Measurements from ENCODE around the gene C2orf81.

Gene C2orf81

GRCh38 chr2:74441690-74442482 lies 20.5 kb upstream of the C2orf81 start, which contains the start of gene RTKN:
TSS of gene RTKN (minus strand) at chr2:74441937. CDS start at chr2:74441816, 121 bp downstream.
- H3K9ac ChIP-seq (ENCODE audit: low read length) = no peak within 1 kb of the TSS
- no peaks in the 10 kb centered on the region for H4K20me1 ChIP-seq (ENCODE audit: insufficient read depth, low read length)
- peaks cover 25% of the 10 kb centered on the region for H3K4me1 ChIP-seq (ENCODE audit: insufficient read depth, low read length, severe bottlenecking)
- no peaks in the 10 kb centered on the region for H3K9me3 ChIP-seq (ENCODE audit: low read length)
- no peaks in the 10 kb centered on the region for H3F3A ChIP-seq (ENCODE audit: insufficient read depth, low read length)
- no peak for TF ChIP-seq EZH2 (IDR thresholded peaks at IDR 0.05; ENCODE audit: borderline replicate concordance, low read length)
- no peaks in the 10 kb centered on the region for H3K36me3 ChIP-seq (ENCODE audit: insufficient read depth, low read length)
- H3K4me2 ChIP-seq (ENCODE audit: low read length) = peak within 1 kb of the TSS; percentile 43
- H3K27me3 ChIP-seq (ENCODE audit: insufficient read depth, low read length) = peaks cover 12% of the 10 kb centered on the region; the same call in 1 of the 2 replicates
- H3K27ac ChIP-seq (ENCODE audit: low read depth, low read length, poor library complexity, severe bottlenecking) = no peak within 1 kb of the TSS
- H3K4me3 ChIP-seq (ENCODE audit: low read depth, low read length, poor library complexity, severe bottlenecking) = peak within 1 kb of the TSS; percentile 32
- no peak within 1 kb of the TSS for H2AFZ ChIP-seq (ENCODE audit: low read length)
- no peaks in the 10 kb centered on the region for H3K79me2 ChIP-seq (ENCODE audit: insufficient read depth, low read length)
- no peaks in the 10 kb centered on the region for H3K9me2 ChIP-seq (ENCODE audit: low read depth, low read length)

GRCh38 chr2:74441170-74441689 lies 19.8 kb upstream of the C2orf81 start:
- peaks cover 25% of the 10 kb centered on the region for H3K4me1 ChIP-seq (ENCODE audit: insufficient read depth, low read length, severe bottlenecking)
- no peaks in the 10 kb centered on the region for H3K79me2 ChIP-seq (ENCODE audit: insufficient read depth, low read length)
- H3K27me3 ChIP-seq (ENCODE audit: insufficient read depth, low read length) = peaks cover 12% of the 10 kb centered on the region; the same call in 1 of the 2 replicates
- peak overlapping the region; percentile 43 for H3K4me2 ChIP-seq (ENCODE audit: low read length)
- H3K9me3 ChIP-seq (ENCODE audit: low read length) = no peaks in the 10 kb centered on the region
- H3K9me2 ChIP-seq (ENCODE audit: low read depth, low read length) = no peaks in the 10 kb centered on the region
- no peak overlapping the region for H3K9ac ChIP-seq (ENCODE audit: low read length)
- TF ChIP-seq EZH2 (IDR thresholded peaks at IDR 0.05; ENCODE audit: borderline replicate concordance, low read length) (no peak), CTCF (IDR thresholded peaks at IDR 0.05; ENCODE audit: low read length) (no peak)
- no peaks in the 10 kb centered on the region for H3K36me3 ChIP-seq (ENCODE audit: insufficient read depth, low read length)
- no peaks in the 10 kb centered on the region for H3F3A ChIP-seq (ENCODE audit: insufficient read depth, low read length)
- H2AFZ ChIP-seq (ENCODE audit: low read length) = no peak overlapping the region
- no peak overlapping the region for H3K27ac ChIP-seq (ENCODE audit: low read depth, low read length, poor library complexity, severe bottlenecking)
- H3K4me3 ChIP-seq (ENCODE audit: low read depth, low read length, poor library complexity, severe bottlenecking) = peak overlapping the region; percentile 32
- H4K20me1 ChIP-seq (ENCODE audit: insufficient read depth, low read length) = no peaks in the 10 kb centered on the region

- no peaks in the 10 kb centered on the region for H3K36me3 ChIP-seq (ENCODE audit: insufficient read depth, low read length)
- H3K79me2 ChIP-seq (ENCODE audit: insufficient read depth, low read length) = no peaks in the 10 kb centered on the region
- no peaks in the 10 kb centered on the region for H3K9me3 ChIP-seq (ENCODE audit: low read length)
- H3K27ac ChIP-seq (ENCODE audit: low read depth, low read length, poor library complexity, severe bottlenecking) = no peak overlapping the region
- H3K4me1 ChIP-seq (ENCODE audit: insufficient read depth, low read length, severe bottlenecking) = peaks cover 25% of the 10 kb centered on the region
- no peaks in the 10 kb centered on the region for H4K20me1 ChIP-seq (ENCODE audit: insufficient read depth, low read length)
- H3F3A ChIP-seq (ENCODE audit: insufficient read depth, low read length) = no peaks in the 10 kb centered on the region
- no peak overlapping the region for H3K4me3 ChIP-seq (ENCODE audit: low read depth, low read length, poor library complexity, severe bottlenecking)
- peaks cover 12% of the 10 kb centered on the region; the same call in 1 of the 2 replicates for H3K27me3 ChIP-seq (ENCODE audit: insufficient read depth, low read length)
- no peak overlapping the region for H3K9ac ChIP-seq (ENCODE audit: low read length)
- H3K9me2 ChIP-seq (ENCODE audit: low read depth, low read length) = no peaks in the 10 kb centered on the region
- no peak for TF ChIP-seq EZH2 (IDR thresholded peaks at IDR 0.05; ENCODE audit: borderline replicate concordance, low read length)
- TF ChIP-seq CTCF (IDR thresholded peaks at IDR 0.05; ENCODE audit: low read length) = no peak; the same call in 1 of the 2 replicates
- no peak overlapping the region for H2AFZ ChIP-seq (ENCODE audit: low read length)
- peak overlapping the region; percentile 25; the same call in 1 of the 2 replicates for H3K4me2 ChIP-seq (ENCODE audit: low read length)
These were observed 19.2 kb upstream of the C2orf81 start for GRCh38 chr2:74440378-74441169.
